GM12878 (cell line): ENCODE data around the gene TADA1. TPM values are rescaled to one million over a fixed set of nuclear protein-coding genes. Genes with fewer than 3 reads are reported as not detected.

Source experiments
- ATAC-seq: fragments of 200-7000 bp; cut with Tn5 transposase; 3 replicates; pipeline ENCODE4 v1.9.1; 2020; ENCODE audit warnings: mild to moderate bottlenecking, moderate library complexity
- BruUV-seq: library from RNA; stranded (reverse); fragments of 400-500 nt; replicated peaks from 2 replicates; lab custom pipeline; 2021; lab: Mats Ljungman, UMichigan
- CTCF ChIA-PET: fragments of 300-600 bp; sonication (Branson Sonifier 250); formaldehyde crosslinking; extraction: SDS; loops from one replicate; lab custom pipeline; 2021; ENCODE audit warnings: inconsistent platforms; lab: Yijun Ruan, JAX
- POLR2A ChIA-PET: fragments of 350-600 bp; formaldehyde crosslinking; extraction: SDS; loops from one replicate; lab custom pipeline; 2021; ENCODE audit warnings: inconsistent platforms; lab: Charles Lee
- RAD21 ChIA-PET: fragments of 300-600 bp; sonication (Branson Sonifier 250); formaldehyde crosslinking; loops from one replicate; lab custom pipeline; 2023; ENCODE audit warnings: antibody characterized with exemption; ENCODE audit not compliant: unreplicated experiment; lab: Charles Lee
- SMC1A ChIA-PET: fragments of 300-600 bp; sonication (Branson Sonifier 250); formaldehyde crosslinking; loops from one replicate; lab custom pipeline; 2023; ENCODE audit not compliant: unreplicated experiment, uncharacterized antibody; lab: Charles Lee
- DNase-seq: peaks from one replicate; pipeline ENCODE4 v3.0.0-alpha.2; 2011; ENCODE audit warnings: low read depth, low spot score
- FAIRE-seq: peaks from 3 replicates; lab custom pipeline; 2011; peaks lifted over from hg19 to GRCh38; lab: Jason Lieb, UNC
- H2AFZ ChIP-seq: 2 replicates; pipeline ENCODE4 v1.6.0; 2011; ENCODE audit warnings: low read depth, low read length, control low read depth; ENCODE audit not compliant: control insufficient read depth
- H3K27ac ChIP-seq: 2 replicates; pipeline ENCODE4 v1.5.1; 2011; ENCODE audit warnings: control low read depth; ENCODE audit not compliant: control insufficient read depth, insufficient read depth
- H3K27me3 ChIP-seq, 2 experiments: replicated peaks in 1 of 2; 2 replicates each; pipeline versions ENCODE4 v1.6.0 to v1.6.1; 2011; ENCODE audit warnings: low read length in 1 of 2; ENCODE audit not compliant: control insufficient read depth in 2 of 2, insufficient read depth in 2 of 2
- H3K36me3 ChIP-seq, 2 experiments: 2 replicates each; pipeline ENCODE4 v1.5.1; 2011; ENCODE audit warnings: low read length in 1 of 2; ENCODE audit not compliant: control insufficient read depth in 2 of 2, insufficient read depth in 2 of 2
- H3K4me1 ChIP-seq: 2 replicates; pipeline ENCODE4 v1.6.1; 2011; ENCODE audit warnings: mild to moderate bottlenecking, low read length, moderate library complexity, mixed read lengths; ENCODE audit not compliant: control insufficient read depth, insufficient read depth
- H3K4me2 ChIP-seq: 2 replicates; pipeline ENCODE4 v1.6.0; 2011; ENCODE audit warnings: control low read depth; ENCODE audit not compliant: control insufficient read depth, insufficient read depth
- H3K4me3 ChIP-seq: fragments of 200-600 bp; sonication (generic); 2 replicates; pipeline ENCODE4 v1.5.1; 2016
- H3K79me2 ChIP-seq: 2 replicates; pipeline ENCODE4 v1.6.0; 2011; ENCODE audit warnings: low read length; ENCODE audit not compliant: control insufficient read depth, insufficient read depth
- H3K9ac ChIP-seq: 2 replicates; pipeline ENCODE4 v1.8.0; 2011; ENCODE audit warnings: low read length, control low read depth, mixed read lengths; ENCODE audit not compliant: control insufficient read depth, insufficient read depth
- H3K9me3 ChIP-seq: replicated peaks from 3 replicates; pipeline ENCODE4 v1.5.1; 2011; ENCODE audit warnings: mild to moderate bottlenecking, low read length; ENCODE audit not compliant: control insufficient read depth, insufficient read depth
- H4K20me1 ChIP-seq: 2 replicates; pipeline ENCODE4 v1.6.0; 2011; ENCODE audit not compliant: control insufficient read depth, insufficient read depth
- BACH1 ChIP-seq: fragments of 450-650 bp; IDR thresholded peaks from 2 replicates; pipeline ENCODE4 v1.6.1; 2017; ENCODE audit warnings: mild to moderate bottlenecking, borderline replicate concordance
- CHD2 ChIP-seq: IDR thresholded peaks from 2 replicates; pipeline ENCODE4 v1.6.1; 2011; ENCODE audit warnings: low read depth, low read length, improper control_type of control experiment, borderline replicate concordance
- IKZF1 ChIP-seq: fragments of 450-650 bp; conservative IDR thresholded peaks from 2 replicates; pipeline ENCODE4 v1.6.1; 2017; ENCODE audit warnings: antibody characterized with exemption, mild to moderate bottlenecking
- IRF5 ChIP-seq: fragments of 450-650 bp; IDR thresholded peaks from 2 replicates; pipeline ENCODE4 v1.6.1; 2017; ENCODE audit warnings: borderline replicate concordance
- TBL1XR1 ChIP-seq: IDR thresholded peaks from 2 replicates; pipeline ENCODE4 v1.6.1; 2012; ENCODE audit warnings: low read depth, low read length, improper control_type of control experiment
- TCF3 ChIP-seq: IDR thresholded peaks from 2 replicates; pipeline ENCODE4 v1.6.1; 2012; ENCODE audit warnings: low read depth, mild to moderate bottlenecking, low read length, borderline replicate concordance; ENCODE audit not compliant: insufficient read depth
- WGBS: methylation state at CpG from one replicate; pipeline ENCODE4 v1.1.6; 2016; ENCODE audit warnings: low lambda C conversion rate; ENCODE audit not compliant: insufficient replicate concordance, insufficient coverage; ENCODE audit errors: missing lambda C conversion rate; 5-methylcytosine and 5-hydroxymethylcytosine counted together
- in situ Hi-C: fragments of 300-500 bp; cut with MboI; formaldehyde crosslinking; loops from 9 replicates; pipeline ENCODE4 v1.14.3; 2018; ENCODE audit warnings: mixed read lengths
- intact Hi-C: fragments of 100-400 bp; cut with micrococcal nuclease; formaldehyde crosslinking; loops from one replicate; pipeline ENCODE4 v1.14.2; 2022; ENCODE audit not compliant: unreplicated experiment
- polyA plus RNA-seq, 11 experiments: library from polyadenylated mRNA; depleted of rRNA in 4 of 11; unstranded in 6 of 11; stranded (reverse) in 5 of 11; fragments of >200 nt; fragmentation: Nextera tagmentation in 4 of 11; fragmentation: Illumina TruSeq in 1 of 11; extraction: Ambion mirVana in 4 of 11; extraction: Trizol in 1 of 11; gene quantifications; 1 replicate in 1 of 11; 2 replicates in 10 of 11; pipeline versions ENCODE4 v1.2.1 to v1.2.3, GENCODE V29; 2011 to 2016; ENCODE audit warnings: inconsistent platforms in 2 of 11, missing spikeins in 2 of 11, low read depth in 1 of 11
- total RNA-seq, 4 experiments: library from RNA; depleted of rRNA in 3 of 4; stranded (reverse); fragments of >200 nt in 3 of 4; fragmentation: Illumina TruSeq in 1 of 4; extraction: Trizol in 1 of 4; gene quantifications; 2 replicates each; pipeline versions ENCODE4 v1.2.1 to v1.2.3, GENCODE V29; 2013 to 2021

TADA1 gene
- total and polyA plus RNA-seq, 10 of the 15 experiments (the other 5 are each of a cell fraction or from before 2014, with no cell fraction given), result 15.2 to 38.6 (median 26.5) TPM

GRCh38 chr1:166813508-166814223 is 62.4 kb downstream of the TADA1 start:
- FAIRE-seq (no peak), ATAC-seq (no peak), DNase-seq (no peak)
- no TSS peak for BruUV-seq
- H3K9ac ChIP-seq, result no peak overlapping the region
- no peak overlapping the region for H3K4me3 ChIP-seq
- intact Hi-C loops, result no loop called here
- H3K9me3 ChIP-seq, result no peaks in the 10 kb centered on the region
- ChIA-PET CTCF (interaction anchor here (1.4 to 1.5 kb wide), 3 partner anchors 8 to 889 kb away, joined by 3 to 5 read pairs (median 4); no protein-coding TSS in a partner anchor), RAD21 (no interaction called here), SMC1A (no interaction called here), POLR2A (no interaction called here)
- H3K79me2 ChIP-seq, result no peaks in the 10 kb centered on the region
- no peak for TF ChIP-seq TBL1XR1
- TF ChIP-seq IKZF1, result no peak
- TF ChIP-seq IRF5, result no peak
- no peak for TF ChIP-seq TCF3
- TF ChIP-seq BACH1, result no peak
- no peak for TF ChIP-seq CHD2
- no peak overlapping the region for H2AFZ ChIP-seq
- no peak overlapping the region for H3K27ac ChIP-seq
- no peaks in the 10 kb centered on the region for H3K36me3 ChIP-seq
- in situ Hi-C loops, result no loop called here
- no peaks in the 10 kb centered on the region for H3K4me1 ChIP-seq
- H4K20me1 ChIP-seq, result no peaks in the 10 kb centered on the region
- no peaks in the 10 kb centered on the region for H3K27me3 ChIP-seq
- no peak overlapping the region for H3K4me2 ChIP-seq
- 23% methylated on average over 2 of the region's 2 CpGs for WGBS
